Loucy (cell line): ENCODE results near the gene SMTN.

Experiments used
- H2AFZ ChIP-seq: fragments of 200-600 bp; sonication (generic); 2 replicates; pipeline ENCODE4 v1.6.0; 2016; ENCODE audit warnings: antibody characterized with exemption, mild to moderate bottlenecking, low read length, moderate library complexity
- H3F3A ChIP-seq: fragments of 200-600 bp; 2 replicates; pipeline ENCODE4 v1.6.0; 2016; ENCODE audit warnings: antibody characterized with exemption, low read depth, mild to moderate bottlenecking
- H3K27me3 ChIP-seq: fragments of 200-600 bp; sonication (generic); 2 replicates; pipeline ENCODE4 v1.6.1; 2014; ENCODE audit warnings: low read length, mild to moderate bottlenecking; ENCODE audit not compliant: insufficient read depth, poor library complexity, severe bottlenecking
- H3K36me3 ChIP-seq: fragments of 200-600 bp; sonication (generic); 2 replicates; pipeline ENCODE4 v1.6.1; 2016; ENCODE audit warnings: low read length; ENCODE audit not compliant: insufficient read depth
- H3K4me1 ChIP-seq: fragments of 200-600 bp; sonication (generic); 2 replicates; pipeline ENCODE4 v1.5.1; 2014; ENCODE audit warnings: low read length, mild to moderate bottlenecking; ENCODE audit not compliant: insufficient read depth, poor library complexity, severe bottlenecking
- H3K4me2 ChIP-seq: fragments of 200-600 bp; sonication (generic); 2 replicates; pipeline ENCODE4 v1.6.0; 2014; ENCODE audit warnings: antibody characterized with exemption, low read length, low read depth, mild to moderate bottlenecking; ENCODE audit not compliant: poor library complexity, severe bottlenecking
- H3K4me3 ChIP-seq: fragments of 200-600 bp; sonication (generic); 2 replicates; pipeline ENCODE4 v1.5.1; 2014; ENCODE audit warnings: low read length, mild to moderate bottlenecking, mixed read lengths; ENCODE audit not compliant: poor library complexity, severe bottlenecking
- H3K79me2 ChIP-seq: fragments of 200-600 bp; sonication (generic); 2 replicates; pipeline ENCODE4 v1.6.1; 2014; ENCODE audit warnings: low read length; ENCODE audit not compliant: insufficient read depth
- H3K9ac ChIP-seq: fragments of 200-600 bp; sonication (generic); 2 replicates; pipeline ENCODE4 v1.6.0; 2014; ENCODE audit warnings: mild to moderate bottlenecking, low read depth, low read length, moderate library complexity; ENCODE audit not compliant: poor library complexity, severe bottlenecking
- H3K9me2 ChIP-seq: fragments of 200-600 bp; sonication (generic); replicated peaks from 2 replicates; pipeline ENCODE4 v1.6.1; 2016; ENCODE audit warnings: low read depth, low read length, mixed read lengths
- H3K9me3 ChIP-seq: fragments of 200-600 bp; sonication (generic); 2 replicates; pipeline ENCODE4 v1.6.1; 2014; ENCODE audit warnings: mild to moderate bottlenecking, antibody characterized with exemption, low read length, low read depth; ENCODE audit not compliant: insufficient read depth
- H4K20me1 ChIP-seq: fragments of 200-600 bp; sonication (generic); 2 replicates; pipeline ENCODE4 v1.6.0; 2014; ENCODE audit warnings: antibody characterized with exemption, low read length, mild to moderate bottlenecking; ENCODE audit not compliant: insufficient read depth, poor library complexity, severe bottlenecking
- CTCF ChIP-seq: fragments of 200-600 bp; sonication (generic); conservative IDR thresholded peaks from 2 replicates; pipeline ENCODE4 v1.5.1; 2014; ENCODE audit warnings: mild to moderate bottlenecking, antibody characterized with exemption, low read length
- EZH2phosphoT487 ChIP-seq: fragments of 200-600 bp; IDR thresholded peaks from 2 replicates; pipeline ENCODE4 v1.6.1; 2018; ENCODE audit warnings: antibody characterized with exemption, mild to moderate bottlenecking, moderate library complexity, borderline replicate concordance

SMTN gene

GRCh38 chr22:31126869-31127175 lies 45.7 kb downstream of the SMTN start:
- Histone ChIP-seq H3K9me2 (no peaks in the 10 kb centered on the region), H3K4me2 (no peak overlapping the region), H4K20me1 (no peaks in the 10 kb centered on the region), H3F3A (no peaks in the 10 kb centered on the region), H3K36me3 (no peaks in the 10 kb centered on the region), H3K4me1 (no peaks in the 10 kb centered on the region), H3K79me2 (no peaks in the 10 kb centered on the region), H3K9ac (no peak overlapping the region), H2AFZ (no peak overlapping the region), H3K27me3 (no peaks in the 10 kb centered on the region), H3K9me3 (no peaks in the 10 kb centered on the region), H3K4me3 (no peak overlapping the region)
- TF ChIP-seq EZH2phosphoT487, result no peak
- no peak for TF ChIP-seq CTCF

- Histone ChIP-seq H3K9ac (no peak overlapping the region), H2AFZ (no peak overlapping the region), H3K36me3 (no peaks in the 10 kb centered on the region), H3K27me3 (no peaks in the 10 kb centered on the region), H3F3A (no peaks in the 10 kb centered on the region), H4K20me1 (no peaks in the 10 kb centered on the region), H3K4me1 (no peaks in the 10 kb centered on the region), H3K4me2 (no peak overlapping the region), H3K9me2 (no peaks in the 10 kb centered on the region), H3K9me3 (no peaks in the 10 kb centered on the region), H3K4me3 (no peak overlapping the region), H3K79me2 (no peaks in the 10 kb centered on the region)
- no peak for TF ChIP-seq EZH2phosphoT487
- TF ChIP-seq CTCF, result no peak
These were observed 46.2 kb downstream of the SMTN start for GRCh38 chr22:31127181-31127772.

- Histone ChIP-seq H2AFZ (no peak overlapping the region), H3K79me2 (no peaks in the 10 kb centered on the region), H4K20me1 (no peaks in the 10 kb centered on the region), H3K9me3 (no peaks in the 10 kb centered on the region), H3K4me3 (no peak overlapping the region), H3K27me3 (no peaks in the 10 kb centered on the region), H3K9ac (no peak overlapping the region), H3K4me1 (no peaks in the 10 kb centered on the region), H3K9me2 (no peaks in the 10 kb centered on the region), H3K36me3 (no peaks in the 10 kb centered on the region), H3F3A (no peaks in the 10 kb centered on the region), H3K4me2 (no peak overlapping the region)
- TF ChIP-seq EZH2phosphoT487 (no peak), CTCF (no peak)
These were observed 47.0 kb downstream of the SMTN start for GRCh38 chr22:31128156-31128555.
